Embryonic facial prominence (tissue), 1 donor: ENCODE measurements around the gene MED12L.

Experiments used
- DNase-seq: peaks from one replicate; pipeline ENCODE4 v3.0.0-alpha.2; 2016; ENCODE audit errors: extremely low spot score

The MED12L gene

DNA sequence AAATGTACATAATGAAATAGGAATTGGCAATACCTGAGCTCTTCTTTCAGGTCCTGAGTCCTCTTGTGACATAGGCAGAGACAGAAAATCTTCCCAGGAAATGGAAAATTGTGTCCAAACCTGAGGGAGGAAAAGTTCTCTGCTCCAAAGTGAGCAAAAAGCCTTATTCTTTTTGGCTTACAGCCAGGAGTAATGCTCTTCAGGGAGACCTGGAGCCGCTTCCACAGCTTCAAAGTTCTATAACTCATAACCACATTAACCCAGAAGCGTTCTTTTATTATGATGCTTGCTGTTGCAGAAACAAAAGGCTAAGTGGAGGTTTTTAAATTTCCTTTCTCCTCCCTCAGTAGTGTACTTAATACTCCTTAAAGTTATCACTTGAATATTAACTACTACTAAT is 374.8 kb downstream of the MED12L start:
- DNase-seq, result no peak

DNA sequence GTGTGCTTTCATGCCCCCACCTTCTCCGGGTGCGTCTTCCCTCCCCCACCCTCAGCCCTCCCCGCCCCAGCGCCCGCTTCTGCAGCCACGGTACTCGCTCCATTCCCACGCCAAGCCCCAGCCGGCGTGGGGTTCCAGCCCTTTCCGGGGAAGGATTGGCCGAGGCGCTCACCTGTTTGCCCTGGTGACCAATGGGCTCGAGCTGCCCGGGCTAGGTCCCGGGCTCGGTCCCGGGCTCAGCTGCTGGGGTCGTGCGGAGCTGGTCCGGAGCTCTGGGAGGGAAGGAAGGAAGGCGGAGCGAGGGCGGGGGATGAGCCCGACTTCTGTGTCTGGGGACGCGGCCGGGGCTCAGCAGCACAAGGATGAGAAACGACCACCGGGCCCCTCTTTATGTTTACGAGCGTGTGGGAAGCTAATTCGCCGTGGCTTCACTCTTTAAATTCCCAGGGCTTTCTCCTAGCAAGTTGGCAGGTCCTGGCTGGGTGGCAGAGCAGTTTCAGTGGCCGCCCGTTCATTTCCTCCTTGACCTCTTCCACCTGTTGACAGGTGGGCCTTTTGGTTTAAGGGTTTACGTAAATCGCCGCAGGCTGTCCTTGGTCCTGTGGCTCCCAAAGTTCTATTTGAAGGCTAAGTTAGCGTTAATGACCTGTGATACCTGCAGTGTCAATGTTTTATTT is 375.4 kb downstream of the MED12L start, which contains the start of gene IGSF10:
TSS of gene IGSF10 (minus strand) at position 288 of the 677 bp plus-strand sequence. CDS start 2,352 bp downstream, outside the sequence.
- no peak for DNase-seq

DNA sequence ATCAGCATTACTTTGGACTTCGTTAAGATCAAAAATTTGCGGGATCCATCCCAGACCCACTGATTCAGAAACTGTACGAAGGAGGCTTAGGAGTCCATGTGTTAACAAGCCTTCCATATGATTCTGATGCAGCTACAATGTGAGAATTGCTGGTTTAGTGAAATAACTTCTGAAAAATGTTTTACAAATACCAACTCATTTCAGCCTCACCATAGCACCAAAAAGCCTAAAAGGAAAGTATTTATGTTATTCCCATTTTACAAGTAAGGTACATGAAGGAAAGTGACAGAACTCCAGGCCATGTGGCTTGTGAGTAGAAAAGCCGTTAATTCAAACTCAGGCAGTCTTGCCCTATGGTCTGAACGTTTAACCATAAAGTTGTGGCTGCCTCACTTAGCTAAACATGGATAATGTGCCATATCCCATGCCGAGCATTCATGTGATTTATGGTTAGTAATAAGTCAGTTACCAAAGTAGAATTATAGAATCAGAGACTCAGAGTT is 376.9 kb downstream of the MED12L start:
- DNase-seq, result no peak

DNA sequence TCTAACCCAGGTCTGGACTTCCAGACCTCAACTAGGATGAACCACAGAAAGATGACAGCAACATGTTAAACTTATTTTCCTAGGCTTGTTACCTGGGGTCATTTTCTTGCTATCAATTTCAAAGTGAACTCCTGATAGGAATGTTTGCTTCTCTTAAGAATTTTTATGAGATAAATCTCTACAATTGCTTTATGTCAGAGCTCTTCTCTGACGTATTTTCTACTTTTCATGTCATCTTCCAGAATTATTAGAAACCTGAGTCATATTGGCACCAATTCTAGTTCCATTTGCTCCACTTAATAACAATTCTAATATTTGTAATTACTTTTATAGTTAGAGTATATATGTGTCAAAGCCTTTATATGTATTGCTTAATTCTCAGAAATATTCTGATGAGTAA is 377.5 kb downstream of the MED12L start:
- DNase-seq, result no peak

DNA sequence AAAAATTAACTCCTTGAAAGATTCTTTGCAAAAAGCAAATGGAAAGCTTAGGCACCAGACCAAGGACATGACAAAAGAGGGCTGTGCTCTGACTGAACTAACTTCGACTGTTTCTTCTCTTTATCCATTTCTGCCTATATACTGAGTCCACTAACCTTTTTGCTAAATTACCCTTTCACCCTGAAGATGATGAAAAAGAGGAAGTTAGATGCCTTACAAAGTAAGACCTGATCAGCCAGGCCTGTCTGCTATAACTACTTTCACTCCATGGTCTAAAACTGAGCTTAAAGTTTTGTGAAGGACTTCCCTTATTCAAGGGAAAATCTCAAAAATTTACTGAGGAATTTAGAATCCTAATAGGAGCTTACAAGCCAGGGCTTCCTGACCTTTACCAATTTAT is 381.6 kb downstream of the MED12L start:
- no peak for DNase-seq

DNA sequence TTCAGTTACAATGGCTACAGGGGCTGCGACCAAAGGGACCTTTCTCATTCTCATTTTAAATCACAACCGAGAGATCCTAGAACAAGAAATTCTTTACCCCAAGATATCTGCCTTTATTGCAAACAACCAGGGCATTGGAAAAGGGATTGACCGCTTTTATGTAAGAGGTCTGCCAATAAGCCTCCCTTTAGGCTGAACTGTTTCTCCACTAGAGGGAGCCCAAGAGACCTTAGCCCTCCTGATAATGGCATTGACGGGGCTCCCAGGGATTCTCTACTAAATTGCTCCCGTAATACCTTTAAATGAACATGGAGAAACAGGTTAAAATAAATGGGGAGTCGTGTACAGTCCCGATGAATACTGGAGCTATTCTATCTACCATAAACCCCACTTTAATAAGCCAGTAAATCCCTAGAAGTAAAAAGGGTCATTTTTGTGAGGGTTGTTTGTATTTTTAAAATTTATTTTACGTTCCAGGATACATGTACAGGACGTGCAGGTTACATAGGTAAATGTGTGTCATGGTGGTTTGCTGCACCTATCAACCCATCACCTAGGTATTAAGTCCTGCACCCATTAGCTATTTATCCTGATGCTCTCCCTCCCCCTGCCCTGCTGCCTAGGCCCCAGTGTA is 382.9 kb downstream of the MED12L start:
- DNase-seq, result no peak

DNA sequence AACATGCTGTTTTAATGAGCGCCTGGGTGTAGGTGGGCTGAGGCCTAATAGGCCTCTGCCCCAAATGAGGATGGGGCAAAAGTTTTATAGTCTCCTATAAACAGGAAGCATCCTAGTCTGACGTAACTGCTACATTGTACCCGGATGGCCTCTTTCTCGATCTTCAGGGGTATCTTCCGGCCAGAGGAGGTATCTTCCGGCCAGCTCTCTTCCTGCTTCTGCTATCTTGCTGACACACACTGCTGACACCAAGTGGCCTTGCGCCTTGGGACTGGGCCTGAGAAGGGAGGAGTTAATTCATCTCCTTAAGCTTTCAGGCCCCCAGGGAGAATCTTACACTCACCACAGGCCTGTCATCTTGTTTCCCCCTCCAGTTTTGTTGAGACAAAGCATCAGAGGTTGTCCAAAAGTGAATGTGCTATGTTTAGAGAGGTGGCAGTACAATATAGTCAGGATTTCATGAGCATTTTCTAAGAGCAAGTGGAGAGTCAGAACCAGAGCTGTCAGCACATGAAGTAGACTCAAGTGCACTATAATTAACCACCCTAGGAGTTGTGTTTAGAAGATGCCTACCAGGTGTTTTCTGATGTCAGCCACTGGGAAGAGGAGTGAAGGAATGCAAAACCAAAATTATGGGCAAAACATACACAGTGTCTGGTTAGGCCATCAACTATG is 391.0 kb downstream of the MED12L start:
- no peak for DNase-seq

DNA sequence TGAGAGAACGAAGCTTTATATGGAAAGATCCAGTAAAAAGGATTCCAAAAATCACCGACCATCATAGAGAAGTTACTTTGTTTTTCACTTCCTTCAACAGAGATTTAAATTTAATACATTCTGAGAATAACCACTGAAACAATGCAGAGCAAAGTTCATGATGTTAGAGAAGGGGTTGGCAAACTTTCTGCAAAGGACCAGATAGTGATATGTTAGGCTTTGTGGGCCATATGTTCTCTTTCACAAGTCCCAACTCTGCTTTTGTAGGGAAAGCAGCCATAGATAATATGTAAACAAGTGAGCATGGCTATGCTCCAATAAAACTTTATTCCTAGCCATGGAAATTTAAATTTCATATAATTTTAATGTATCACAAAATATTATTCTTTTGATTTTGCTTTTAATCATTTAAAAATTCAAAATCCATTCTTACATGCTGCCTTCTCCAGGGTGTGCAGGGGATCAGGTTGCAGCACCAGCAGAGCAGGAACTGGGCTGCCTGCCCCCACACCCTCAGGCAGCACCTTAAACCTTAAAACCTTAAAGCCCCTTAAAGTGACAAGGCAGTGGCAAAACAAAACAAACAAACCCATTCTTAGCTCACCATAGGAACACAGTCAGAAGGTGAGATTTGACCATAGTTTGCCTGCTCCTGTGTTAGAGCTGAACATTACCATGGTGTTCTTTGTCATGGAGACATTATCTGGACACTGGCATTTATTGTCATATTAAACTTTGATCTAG is 392.3 kb downstream of the MED12L start:
- no peak for DNase-seq

DNA sequence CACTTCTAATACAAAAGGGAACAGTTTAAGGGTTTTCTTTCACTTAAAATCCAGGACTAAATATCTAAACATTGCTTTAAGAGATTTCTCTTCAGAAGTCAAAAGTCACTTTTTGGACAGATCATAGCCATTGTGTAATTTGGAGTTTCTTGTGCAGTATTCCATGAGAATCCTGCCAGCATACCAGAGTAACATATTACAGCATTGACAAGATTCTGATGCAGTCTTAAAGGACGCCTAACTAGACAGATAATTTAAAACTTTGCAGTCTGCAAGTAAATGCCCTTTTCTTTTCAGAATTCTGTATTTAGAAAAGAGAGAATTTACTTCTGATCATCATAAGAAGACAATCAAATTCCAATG is 392.9 kb downstream of the MED12L start:
- DNase-seq, result no peak

DNA sequence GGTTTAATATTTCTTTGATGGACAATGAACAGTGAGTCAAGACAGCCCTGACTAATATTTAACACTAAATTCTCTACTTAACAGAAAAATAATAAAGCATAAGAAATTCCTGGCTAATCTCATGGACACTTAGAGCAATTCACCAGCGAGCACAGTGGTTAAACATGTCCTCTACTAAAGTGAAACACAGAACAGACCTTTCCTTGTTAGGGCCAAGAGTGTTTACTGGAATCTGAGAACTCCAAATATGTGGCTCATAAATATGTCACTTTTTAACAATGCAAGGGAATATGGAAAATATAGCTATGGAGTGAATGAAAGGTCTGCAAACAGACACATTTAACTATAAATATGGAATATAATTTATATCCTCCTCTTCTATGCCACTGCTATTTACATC is 394.0 kb downstream of the MED12L start:
- DNase-seq, result no peak

DNA sequence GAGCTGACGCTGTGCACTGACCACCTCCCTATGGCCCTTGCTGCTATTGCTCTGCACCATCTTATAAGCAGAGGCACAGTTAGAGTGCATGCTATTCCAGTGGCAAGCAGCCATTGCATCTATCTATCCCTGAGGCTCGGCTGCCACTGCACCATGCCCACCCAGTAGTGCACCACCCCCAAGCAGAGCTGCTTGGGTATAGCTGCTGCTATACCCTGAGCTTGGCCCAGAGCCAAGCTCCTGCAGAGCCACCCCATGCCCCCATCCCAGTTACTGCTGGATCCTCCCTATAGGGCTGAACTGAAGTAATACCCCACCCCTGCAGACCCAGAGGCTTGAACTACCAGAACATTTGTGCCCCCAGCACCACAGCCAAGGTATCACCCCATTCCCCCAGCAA is 395.0 kb downstream of the MED12L start:
- DNase-seq, result no peak

DNA sequence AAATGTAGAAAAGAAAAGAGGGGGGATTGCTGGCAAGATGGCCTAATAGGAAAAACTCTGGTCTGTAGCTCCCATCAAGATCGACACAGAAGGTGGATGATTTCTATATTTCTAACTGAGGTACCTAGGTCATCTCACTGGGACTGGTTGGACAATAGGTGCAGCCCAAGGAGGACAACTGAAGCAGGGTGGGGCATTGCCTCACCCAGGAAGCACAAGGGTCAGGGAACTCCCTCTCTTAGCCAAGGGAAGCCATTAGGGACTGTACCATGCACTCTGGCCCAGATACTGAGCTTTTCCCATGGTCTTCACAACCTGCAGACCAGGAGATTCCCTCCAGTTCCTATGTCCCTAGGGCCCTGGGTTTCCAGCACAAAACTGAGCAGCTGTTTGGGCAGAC is 398.0 kb downstream of the MED12L start:
- DNase-seq, result no peak

DNA sequence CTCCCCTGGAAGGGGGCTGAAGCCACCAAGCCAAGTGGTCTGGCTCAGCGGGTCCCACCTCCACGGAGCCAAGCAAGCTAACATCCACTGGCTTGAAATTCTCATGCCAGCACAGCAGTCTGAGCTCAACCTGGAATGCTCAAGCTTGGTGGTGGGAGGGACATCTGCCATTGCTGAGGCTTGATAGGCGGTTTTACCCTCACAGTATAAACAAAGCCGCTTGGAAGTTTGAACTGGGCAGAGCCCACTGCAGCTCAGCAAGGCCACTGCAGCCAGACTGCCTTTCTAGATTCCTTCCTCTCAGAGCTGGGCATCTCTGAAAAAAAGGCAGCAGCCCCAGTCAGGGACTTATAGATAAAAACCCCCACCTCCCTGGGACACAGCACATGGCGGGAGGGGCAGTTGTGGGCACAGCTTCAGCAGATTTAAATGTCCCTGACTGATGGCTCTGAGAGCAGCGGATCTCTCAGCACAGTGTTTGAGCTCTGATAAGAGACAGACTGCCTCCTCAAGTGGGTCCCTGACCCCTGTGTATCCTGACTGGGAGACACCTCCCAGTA is 398.6 kb downstream of the MED12L start:
- no peak for DNase-seq
